SU-DHL-6 (cell line): ENCODE data around the gene ZBTB16.

Experiments
- H2AFZ ChIP-seq: fragments of 200-600 bp; sonication (generic); 2 replicates; pipeline ENCODE4 v1.6.1; 2014; ENCODE audit warnings: low read depth, mild to moderate bottlenecking, moderate library complexity, mixed read lengths, antibody characterized with exemption, low read length; ENCODE audit not compliant: severe bottlenecking
- H3F3A ChIP-seq: fragments of 200-600 bp; shearing (Covaris generic); 2 replicates; pipeline ENCODE4 v1.6.0; 2016; ENCODE audit warnings: antibody characterized with exemption, mild to moderate bottlenecking; ENCODE audit not compliant: insufficient read depth
- H3K27ac ChIP-seq: fragments of 200-600 bp; sonication (generic); 2 replicates; pipeline ENCODE4 v1.5.1; 2016; ENCODE audit warnings: low read depth, mild to moderate bottlenecking, low read length, moderate library complexity, mixed read lengths
- H3K27me3 ChIP-seq: fragments of 200-600 bp; sonication (generic), shearing (Covaris generic); 2 replicates; pipeline ENCODE4 v1.6.0; 2014; ENCODE audit warnings: mild to moderate bottlenecking, low read length
- H3K36me3 ChIP-seq: fragments of 200-600 bp; sonication (generic); 2 replicates; pipeline ENCODE4 v1.6.1; 2014; ENCODE audit warnings: mild to moderate bottlenecking, low read length, mixed read lengths
- H3K4me2 ChIP-seq: fragments of 300-600, 200-600 bp; shearing (Covaris generic), sonication (generic); 2 replicates; pipeline ENCODE4 v1.6.0; 2014; ENCODE audit warnings: low read length, low read depth, mild to moderate bottlenecking; ENCODE audit not compliant: poor library complexity, severe bottlenecking
- H3K4me3 ChIP-seq: fragments of 200-600 bp; sonication (generic); 2 replicates; pipeline ENCODE4 v1.5.1; 2014; ENCODE audit warnings: antibody characterized with exemption, low read length, mild to moderate bottlenecking, mixed read lengths; ENCODE audit not compliant: insufficient read depth, poor library complexity, severe bottlenecking
- H3K79me2 ChIP-seq: fragments of 200-600 bp; sonication (generic); 2 replicates; pipeline ENCODE4 v1.6.1; 2014; ENCODE audit warnings: mild to moderate bottlenecking, low read length, moderate library complexity; ENCODE audit not compliant: insufficient read depth
- H3K9ac ChIP-seq: fragments of 200-600 bp; sonication (generic); 2 replicates; pipeline ENCODE4 v1.7.0; 2014; ENCODE audit warnings: mild to moderate bottlenecking, low read length
- H3K9me2 ChIP-seq: fragments of 200-600 bp; sonication (generic); replicated peaks from 2 replicates; pipeline ENCODE4 v1.6.1; 2014; ENCODE audit warnings: low read length; ENCODE audit not compliant: insufficient read depth
- H3K9me3 ChIP-seq: fragments of 200-600 bp; sonication (generic); 2 replicates; pipeline ENCODE4 v1.6.1; 2014; ENCODE audit warnings: low read length, mixed read lengths; ENCODE audit not compliant: insufficient read depth
- H4K20me1 ChIP-seq: fragments of 200-600 bp; sonication (generic); 2 replicates; pipeline ENCODE4 v1.6.1; 2014; ENCODE audit warnings: low read depth, mild to moderate bottlenecking, antibody characterized with exemption, low read length, moderate library complexity, mixed read lengths
- CTCF ChIP-seq: fragments of 200-600 bp; sonication (generic); IDR thresholded peaks from one replicate; pipeline ENCODE4 v1.5.1; 2017; ENCODE audit warnings: antibody characterized with exemption, mild to moderate bottlenecking, low read length, moderate library complexity; ENCODE audit not compliant: insufficient read depth, poor library complexity, severe bottlenecking
- EZH2phosphoT487 ChIP-seq: fragments of 200-600 bp; sonication (generic), shearing (Covaris generic); conservative IDR thresholded peaks from 2 replicates; pipeline ENCODE4 v1.6.1; 2018; ENCODE audit warnings: mild to moderate bottlenecking, antibody characterized with exemption, low read length, moderate library complexity, mixed read lengths

ZBTB16 gene

GRCh38 chr11:114179234-114179941 is 119.9 kb downstream of the ZBTB16 start:
- Histone ChIP-seq H2AFZ (no peak overlapping the region), H3K27ac (no peak overlapping the region), H3F3A (no peaks in the 10 kb centered on the region), H3K27me3 (no peaks in the 10 kb centered on the region), H3K79me2 (no peaks in the 10 kb centered on the region), H4K20me1 (no peaks in the 10 kb centered on the region), H3K9ac (no peak overlapping the region), H3K4me3 (no peak overlapping the region), H3K9me3 (no peaks in the 10 kb centered on the region), H3K9me2 (no peaks in the 10 kb centered on the region), H3K4me2 (no peak overlapping the region), H3K36me3 (no peaks in the 10 kb centered on the region)
- TF ChIP-seq CTCF (no peak), EZH2phosphoT487 (no peak)

- no peak overlapping the region for H3K4me2 ChIP-seq
- H3K27me3 ChIP-seq, result no peaks in the 10 kb centered on the region
- H3K4me3 ChIP-seq, result no peak overlapping the region
- no peaks in the 10 kb centered on the region for H3F3A ChIP-seq
- no peaks in the 10 kb centered on the region for H3K9me3 ChIP-seq
- no peak overlapping the region for H2AFZ ChIP-seq
- H3K79me2 ChIP-seq, result no peaks in the 10 kb centered on the region
- no peaks in the 10 kb centered on the region for H3K9me2 ChIP-seq
- no peak overlapping the region for H3K27ac ChIP-seq
- peak; percentile 47 for TF ChIP-seq CTCF
- TF ChIP-seq EZH2phosphoT487, result no peak
- H3K36me3 ChIP-seq, result no peaks in the 10 kb centered on the region
- no peak overlapping the region for H3K9ac ChIP-seq
- no peaks in the 10 kb centered on the region for H4K20me1 ChIP-seq
These were observed 121.0 kb downstream of the ZBTB16 start for GRCh38 chr11:114180301-114181055.

GRCh38 chr11:114181195-114181594 is 121.7 kb downstream of the ZBTB16 start:
- H2AFZ ChIP-seq, result no peak overlapping the region
- H3K9ac ChIP-seq, result no peak overlapping the region
- no peak for TF ChIP-seq CTCF
- no peak for TF ChIP-seq EZH2phosphoT487
- H3K79me2 ChIP-seq, result no peaks in the 10 kb centered on the region
- no peak overlapping the region for H3K4me3 ChIP-seq
- no peaks in the 10 kb centered on the region for H3K9me3 ChIP-seq
- no peaks in the 10 kb centered on the region for H3K9me2 ChIP-seq
- no peaks in the 10 kb centered on the region for H4K20me1 ChIP-seq
- no peak overlapping the region for H3K4me2 ChIP-seq
- H3K36me3 ChIP-seq, result no peaks in the 10 kb centered on the region
- H3K27me3 ChIP-seq, result no peaks in the 10 kb centered on the region
- no peak overlapping the region for H3K27ac ChIP-seq
- no peaks in the 10 kb centered on the region for H3F3A ChIP-seq
